T-helper 1 cell (primary cell): ENCODE data around the gene PCDHGB3.

Experiments used
- DNase-seq, 5 donors: peaks; one replicate each; pipeline ENCODE4 v3.0.0-alpha.2; 2012 to 2020

PCDHGB3 gene

GRCh38 chr5:141421489-141421855, 51.4 kb downstream of the PCDHGB3 start:
- no peak for DNase-seq
